Loucy (cell line): ENCODE measurements around the gene ACCS.

Source experiments
- H2AFZ ChIP-seq: fragments of 200-600 bp; sonication (generic); 2 replicates; pipeline ENCODE4 v1.6.0; 2016; ENCODE audit warnings: antibody characterized with exemption, mild to moderate bottlenecking, low read length, moderate library complexity
- H3F3A ChIP-seq: fragments of 200-600 bp; 2 replicates; pipeline ENCODE4 v1.6.0; 2016; ENCODE audit warnings: antibody characterized with exemption, low read depth, mild to moderate bottlenecking
- H3K27me3 ChIP-seq: fragments of 200-600 bp; sonication (generic); 2 replicates; pipeline ENCODE4 v1.6.1; 2014; ENCODE audit warnings: low read length, mild to moderate bottlenecking; ENCODE audit not compliant: insufficient read depth, poor library complexity, severe bottlenecking
- H3K36me3 ChIP-seq: fragments of 200-600 bp; sonication (generic); 2 replicates; pipeline ENCODE4 v1.6.1; 2016; ENCODE audit warnings: low read length; ENCODE audit not compliant: insufficient read depth
- H3K4me1 ChIP-seq: fragments of 200-600 bp; sonication (generic); 2 replicates; pipeline ENCODE4 v1.5.1; 2014; ENCODE audit warnings: low read length, mild to moderate bottlenecking; ENCODE audit not compliant: insufficient read depth, poor library complexity, severe bottlenecking
- H3K4me2 ChIP-seq: fragments of 200-600 bp; sonication (generic); 2 replicates; pipeline ENCODE4 v1.6.0; 2014; ENCODE audit warnings: antibody characterized with exemption, low read length, low read depth, mild to moderate bottlenecking; ENCODE audit not compliant: poor library complexity, severe bottlenecking
- H3K4me3 ChIP-seq: fragments of 200-600 bp; sonication (generic); 2 replicates; pipeline ENCODE4 v1.5.1; 2014; ENCODE audit warnings: low read length, mild to moderate bottlenecking, mixed read lengths; ENCODE audit not compliant: poor library complexity, severe bottlenecking
- H3K79me2 ChIP-seq: fragments of 200-600 bp; sonication (generic); 2 replicates; pipeline ENCODE4 v1.6.1; 2014; ENCODE audit warnings: low read length; ENCODE audit not compliant: insufficient read depth
- H3K9ac ChIP-seq: fragments of 200-600 bp; sonication (generic); 2 replicates; pipeline ENCODE4 v1.6.0; 2014; ENCODE audit warnings: mild to moderate bottlenecking, low read depth, low read length, moderate library complexity; ENCODE audit not compliant: poor library complexity, severe bottlenecking
- H3K9me2 ChIP-seq: fragments of 200-600 bp; sonication (generic); replicated peaks from 2 replicates; pipeline ENCODE4 v1.6.1; 2016; ENCODE audit warnings: low read depth, low read length, mixed read lengths
- H3K9me3 ChIP-seq: fragments of 200-600 bp; sonication (generic); 2 replicates; pipeline ENCODE4 v1.6.1; 2014; ENCODE audit warnings: mild to moderate bottlenecking, antibody characterized with exemption, low read length, low read depth; ENCODE audit not compliant: insufficient read depth
- H4K20me1 ChIP-seq: fragments of 200-600 bp; sonication (generic); 2 replicates; pipeline ENCODE4 v1.6.0; 2014; ENCODE audit warnings: antibody characterized with exemption, low read length, mild to moderate bottlenecking; ENCODE audit not compliant: insufficient read depth, poor library complexity, severe bottlenecking
- CTCF ChIP-seq: fragments of 200-600 bp; sonication (generic); conservative IDR thresholded peaks from 2 replicates; pipeline ENCODE4 v1.5.1; 2014; ENCODE audit warnings: mild to moderate bottlenecking, antibody characterized with exemption, low read length
- EZH2phosphoT487 ChIP-seq: fragments of 200-600 bp; IDR thresholded peaks from 2 replicates; pipeline ENCODE4 v1.6.1; 2018; ENCODE audit warnings: antibody characterized with exemption, mild to moderate bottlenecking, moderate library complexity, borderline replicate concordance

The ACCS gene

GRCh38 chr11:44047298-44047697 is 18.8 kb upstream of the ACCS start:
- H3K79me2 ChIP-seq = no peaks in the 10 kb centered on the region
- H3K9me3 ChIP-seq = no peaks in the 10 kb centered on the region
- H3K36me3 ChIP-seq = no peaks in the 10 kb centered on the region
- no peak for TF ChIP-seq CTCF
- TF ChIP-seq EZH2phosphoT487 = no peak
- no peak overlapping the region for H3K4me3 ChIP-seq
- no peak overlapping the region for H3K9ac ChIP-seq
- no peaks in the 10 kb centered on the region for H3F3A ChIP-seq
- no peaks in the 10 kb centered on the region for H3K9me2 ChIP-seq
- H4K20me1 ChIP-seq = no peaks in the 10 kb centered on the region
- no peak overlapping the region for H3K4me2 ChIP-seq
- no peak overlapping the region; the same call in 1 of the 2 replicates for H2AFZ ChIP-seq
- no peaks in the 10 kb centered on the region for H3K27me3 ChIP-seq
- no peaks in the 10 kb centered on the region for H3K4me1 ChIP-seq

GRCh38 chr11:44047931-44048431 is 18.1 kb upstream of the ACCS start, which contains the start of gene ACCSL:
TSS of gene ACCSL (plus strand) at chr11:44047981. CDS start at chr11:44048037, 56 bp downstream.
- H4K20me1 ChIP-seq = no peaks in the 10 kb centered on the region
- H3K4me1 ChIP-seq = no peaks in the 10 kb centered on the region
- no peaks in the 10 kb centered on the region for H3K79me2 ChIP-seq
- H3K27me3 ChIP-seq = no peaks in the 10 kb centered on the region
- no peaks in the 10 kb centered on the region for H3K9me3 ChIP-seq
- TF ChIP-seq CTCF (no peak), EZH2phosphoT487 (no peak)
- H3K4me2 ChIP-seq = no peak within 1 kb of the TSS
- no peaks in the 10 kb centered on the region for H3F3A ChIP-seq
- no peak within 1 kb of the TSS for H3K9ac ChIP-seq
- H3K9me2 ChIP-seq = no peaks in the 10 kb centered on the region
- no peaks in the 10 kb centered on the region for H3K36me3 ChIP-seq
- H3K4me3 ChIP-seq = no peak within 1 kb of the TSS
- H2AFZ ChIP-seq = no peak within 1 kb of the TSS; the same call in 1 of the 2 replicates

GRCh38 chr11:44049832-44050231 is 16.2 kb upstream of the ACCS start:
- Histone ChIP-seq H3K27me3 (no peaks in the 10 kb centered on the region), H2AFZ (no peak overlapping the region), H4K20me1 (no peaks in the 10 kb centered on the region), H3K4me1 (no peaks in the 10 kb centered on the region), H3K36me3 (no peaks in the 10 kb centered on the region), H3K79me2 (no peaks in the 10 kb centered on the region), H3K9me2 (no peaks in the 10 kb centered on the region), H3K4me2 (no peak overlapping the region), H3K9me3 (no peaks in the 10 kb centered on the region), H3K4me3 (no peak overlapping the region), H3K9ac (no peak overlapping the region), H3F3A (no peaks in the 10 kb centered on the region)
- TF ChIP-seq CTCF (no peak), EZH2phosphoT487 (no peak)
